Measurements from ENCODE around the gene OR1F1. TPM values are rescaled to one million over a fixed set of nuclear protein-coding genes. Genes with fewer than 3 reads are reported as not detected.
A peak's percentile ranks its signal among the peaks of the same experiment; 100 is the strongest.

The OR1F1 gene
- total and polyA plus RNA-seq, 2 of the 8 experiments (the other 6 are each of a cell fraction or from before 2014, with no cell fraction given), result 0.52 to 1.2 TPM

GRCh38 chr16:3188925-3189825 is 1.2 kb downstream of the OR1F1 start (continued):
- TF ChIP-seq SRF (IDR thresholded peaks at IDR 0.05; ENCODE audit: low read depth, low read length), result no peak; the same call in 1 of the 2 replicates
- no peak; the same call in 1 of the 2 replicates for TF ChIP-seq GABPA (IDR thresholded peaks at IDR 0.05; ENCODE audit: borderline replicate concordance, insufficient read depth, low read length)
- TF ChIP-seq PHF8 (conservative IDR thresholded peaks at IDR 0.05; ENCODE audit: low read depth, low read length), result peak; percentile 37
- peak; percentile 96 for TF ChIP-seq KDM4A (IDR thresholded peaks at IDR 0.05; ENCODE audit: low read depth, low read length, severe bottlenecking)
- peak; percentile 99 for TF ChIP-seq TBP (IDR thresholded peaks at IDR 0.05; ENCODE audit: low read depth, low read length)
- TF ChIP-seq HDAC2 (IDR thresholded peaks at IDR 0.05; ENCODE audit: borderline replicate concordance in 1 of 2, low read depth in 2 of 2, low read length in 2 of 2), result no peak; a peak in 1 of 4 replicates
- peak; percentile 31; the same call in 1 of the 2 replicates for TF ChIP-seq KDM1A (IDR thresholded peaks at IDR 0.05; ENCODE audit: borderline replicate concordance, low read length)
- TF ChIP-seq EP300 (IDR thresholded peaks at IDR 0.05; ENCODE audit: borderline replicate concordance in 1 of 2, low read depth in 2 of 2, low read length in 2 of 2), result no peak
- no peak for TF ChIP-seq HDAC6 (IDR thresholded peaks at IDR 0.05; ENCODE audit: low read depth, low read length)
- no peak for TF ChIP-seq BACH1 (IDR thresholded peaks at IDR 0.05; ENCODE audit: low read length)
- no peak for TF ChIP-seq RNF2 (IDR thresholded peaks at IDR 0.05; ENCODE audit: borderline replicate concordance, low read depth, low read length, missing control alignments, poor library complexity, severe bottlenecking)
- no peak for TF ChIP-seq CHD1 (IDR thresholded peaks at IDR 0.05; ENCODE audit: low read depth, low read length)
- peak; percentile 30; the same call in 1 of the 2 replicates for TF ChIP-seq TAF1 (IDR thresholded peaks at IDR 0.05; ENCODE audit: low read depth, low read length)
- TF ChIP-seq EZH2 (IDR thresholded peaks at IDR 0.05; ENCODE audit: low read depth, low read length, severe bottlenecking), result peak; percentile 27
- TF ChIP-seq GTF2F1 (IDR thresholded peaks at IDR 0.05; ENCODE audit: borderline replicate concordance, low read depth, low read length), result no peak
- no peak; the same call in 1 of the 2 replicates for TF ChIP-seq NRF1 (IDR thresholded peaks at IDR 0.05; ENCODE audit: low read depth, low read length)
- TF ChIP-seq POLR2A (IDR thresholded peaks at IDR 0.05; ENCODE audit: control extremely low read depth in 1 of 2, low read depth in 2 of 2, low read length in 2 of 2), result no peak
- peak; percentile 39; the same call in 1 of the 2 replicates for TF ChIP-seq EGR1 (IDR thresholded peaks at IDR 0.05; ENCODE audit: borderline replicate concordance, low read depth, low read length)
- no peak for TF ChIP-seq YY1 (IDR thresholded peaks at IDR 0.05; ENCODE audit: low read depth, low read length)
- TF ChIP-seq CEBPB (IDR thresholded peaks at IDR 0.05; ENCODE audit: low read depth, low read length), result 0 out of 2 replicates have a peak, but pooled peaks have one; percentile 43
- peak; percentile 97 for TF ChIP-seq RBBP5 (IDR thresholded peaks at IDR 0.05; ENCODE audit: borderline replicate concordance, low read depth, low read length)
- TF ChIP-seq SIN3A (conservative IDR thresholded peaks at IDR 0.05 in 1 of 2, IDR thresholded peaks at IDR 0.05 in 1 of 2; ENCODE audit: low read depth in 1 of 2, low read length in 2 of 2), result 0 out of 4 replicates have a peak, but pooled peaks of 1 of the 2 experiments have one; percentile 17
- TF ChIP-seq CREB1 (IDR thresholded peaks at IDR 0.05), result peak; percentile 59; the same call in 1 of the 2 replicates
